Neural crest cell (in vitro differentiated cells): ENCODE results near the gene SH3PXD2A. TPM values are rescaled to one million over a fixed set of nuclear protein-coding genes. Genes with fewer than 3 reads are reported as not detected.

Experiments used
- DNase-seq: peaks from one replicate; pipeline ENCODE4 v3.0.0; 2021; ENCODE audit warnings: low read depth, mixed read lengths, low spot score
- H3K27ac Mint-ChIP-seq: one replicate; pipeline ENCODE4 v1.8.0; 2021; ENCODE audit warnings: mild to moderate bottlenecking, mixed read lengths; ENCODE audit not compliant: unreplicated experiment
- H3K27me3 Mint-ChIP-seq: 2 replicates; pipeline ENCODE4 v1.8.0; 2021; ENCODE audit warnings: low read depth, mild to moderate bottlenecking, mixed read lengths
- H3K36me3 Mint-ChIP-seq: 2 replicates; pipeline ENCODE4 v1.8.0; 2021; ENCODE audit warnings: low read depth, mild to moderate bottlenecking, mixed read lengths
- H3K4me1 Mint-ChIP-seq: 2 replicates; pipeline ENCODE4 v1.8.0; 2021; ENCODE audit warnings: mixed read lengths
- H3K4me3 Mint-ChIP-seq: one replicate; pipeline ENCODE4 v1.8.0; 2021; ENCODE audit warnings: mild to moderate bottlenecking, mixed read lengths
- H3K9me3 Mint-ChIP-seq: 2 replicates; pipeline ENCODE4 v1.8.0; 2021; ENCODE audit warnings: mixed read lengths
- CTCF ChIP-seq: fragments of 200-600 bp; sonication (generic); conservative IDR thresholded peaks from 2 replicates; pipeline ENCODE4 v1.5.0; 2021; ENCODE audit warnings: antibody characterized with exemption, mild to moderate bottlenecking
- total RNA-seq: library from RNA; stranded (reverse); gene quantifications from 2 replicates; pipeline ENCODE4 v1.2.1, GENCODE V29; 2021

The SH3PXD2A gene
- total RNA-seq, 1 donor from 2014 or later, result 22.8 TPM

GRCh38 chr10:103768345-103768744 lies 87.0 kb downstream of the SH3PXD2A start:
- no peak for TF ChIP-seq CTCF
- Mint-ChIP-seq H3K9me3 (no peaks in the 10 kb centered on the region), H3K27me3 (no peaks in the 10 kb centered on the region), H3K4me1 (peaks cover 67% of the 10 kb centered on the region), H3K4me3 (no peak overlapping the region), H3K36me3 (no peaks in the 10 kb centered on the region), H3K27ac (peak overlapping the region; percentile 5)
- DNase-seq, result no peak

GRCh38 chr10:103767756-103768155 lies 87.6 kb downstream of the SH3PXD2A start:
- Mint-ChIP-seq H3K27ac (peak overlapping the region; percentile 5), H3K27me3 (no peaks in the 10 kb centered on the region), H3K36me3 (no peaks in the 10 kb centered on the region), H3K4me1 (peaks cover 72% of the 10 kb centered on the region), H3K9me3 (no peaks in the 10 kb centered on the region), H3K4me3 (peak overlapping the region; percentile 0)
- DNase-seq, result no peak
- TF ChIP-seq CTCF, result no peak

- Mint-ChIP-seq H3K27me3 (no peaks in the 10 kb centered on the region), H3K36me3 (no peaks in the 10 kb centered on the region), H3K4me1 (peaks cover 65% of the 10 kb centered on the region), H3K9me3 (no peaks in the 10 kb centered on the region), H3K27ac (no peak overlapping the region), H3K4me3 (no peak overlapping the region)
- no peak for DNase-seq
- TF ChIP-seq CTCF, result no peak
These were observed 88.4 kb downstream of the SH3PXD2A start for GRCh38 chr10:103766751-103767505.

GRCh38 chr10:103765981-103766380 lies 89.4 kb downstream of the SH3PXD2A start:
- Mint-ChIP-seq H3K27ac (peak overlapping the region; percentile 90), H3K9me3 (no peaks in the 10 kb centered on the region), H3K4me3 (no peak overlapping the region), H3K27me3 (no peaks in the 10 kb centered on the region), H3K36me3 (no peaks in the 10 kb centered on the region), H3K4me1 (peaks cover 59% of the 10 kb centered on the region)
- TF ChIP-seq CTCF, result no peak
- no peak for DNase-seq

- H3K36me3 Mint-ChIP-seq, result no peaks in the 10 kb centered on the region
- no peaks in the 10 kb centered on the region for H3K27me3 Mint-ChIP-seq
- H3K4me3 Mint-ChIP-seq, result no peak overlapping the region
- DNase-seq, result no peak
- peak overlapping the region; percentile 90 for H3K27ac Mint-ChIP-seq
- no peak for TF ChIP-seq CTCF
- H3K9me3 Mint-ChIP-seq, result no peaks in the 10 kb centered on the region
- H3K4me1 Mint-ChIP-seq, result peaks cover 55% of the 10 kb centered on the region
These were observed 90.2 kb downstream of the SH3PXD2A start for GRCh38 chr10:103765168-103765567.
